Stimulated activated CD8-positive, alpha-beta memory T cell treated with anti-CD3 and anti-CD28 coated beads, Interleukin-2, amount 100 ng/mL, for 1 hour (primary cell): ENCODE measurements around the gene FBRS.
A peak's percentile ranks its signal among the peaks of the same experiment; 100 is the strongest.
"Not testable (repeated sequence)": the region's sequence is repeated elsewhere in the genome, so short reads cannot be mapped to it uniquely, and the experiment has no call there.

Experiments
- DNase-seq, 2 donors: peaks; one replicate each; pipeline ENCODE4 v3.0.0-alpha.2; 2020; ENCODE audit warnings: low read depth in 2 of 2

FBRS gene

DNA sequence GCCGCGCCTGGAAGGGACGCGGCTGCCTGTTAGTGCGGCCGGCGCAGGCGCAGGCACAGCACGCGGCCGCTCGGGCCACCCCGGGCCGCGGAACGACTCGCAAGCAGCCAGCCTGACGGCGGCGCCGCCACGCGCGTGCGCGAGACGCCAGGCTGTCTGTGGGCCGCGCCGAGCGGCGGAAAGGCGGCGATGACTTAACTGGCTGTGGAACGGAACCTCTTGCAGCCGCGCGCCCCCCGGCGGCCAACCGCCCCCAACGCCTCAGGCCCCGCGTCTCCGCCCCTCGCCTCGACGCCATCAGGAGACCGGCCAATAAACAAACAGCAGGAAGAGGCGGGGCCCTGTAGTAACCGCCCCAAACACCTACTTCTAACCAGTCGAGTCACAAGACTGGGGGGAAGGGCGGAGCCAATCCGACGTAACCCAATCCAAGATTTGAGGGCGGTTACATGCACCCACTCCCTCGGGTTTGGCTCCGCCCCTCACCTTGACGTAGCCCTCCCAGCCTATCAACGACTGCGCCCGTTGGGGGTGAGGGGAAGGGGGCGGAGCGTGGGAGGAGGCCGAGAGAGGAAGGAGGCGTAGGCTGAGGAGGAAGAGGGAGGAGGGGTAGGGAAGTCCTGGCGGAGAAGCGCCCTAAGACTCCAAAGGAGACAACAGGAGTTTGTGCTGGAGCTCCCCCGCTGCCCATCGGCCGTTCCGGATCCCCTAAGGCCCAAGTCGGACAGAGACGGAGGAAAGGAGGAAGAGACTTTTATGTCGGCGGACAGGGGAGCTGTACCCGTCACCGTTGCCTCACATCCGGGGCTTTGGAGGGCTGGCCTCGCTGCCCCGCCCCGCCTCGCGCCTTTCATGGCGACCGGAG lies at the start of gene FBRS:
TSS of gene FBRS (plus strand) at position 566 of the 865 bp plus-strand sequence. CDS start 1,088 bp downstream, outside the sequence.
- DNase-seq, result peak; percentile 99 to 100

DNA sequence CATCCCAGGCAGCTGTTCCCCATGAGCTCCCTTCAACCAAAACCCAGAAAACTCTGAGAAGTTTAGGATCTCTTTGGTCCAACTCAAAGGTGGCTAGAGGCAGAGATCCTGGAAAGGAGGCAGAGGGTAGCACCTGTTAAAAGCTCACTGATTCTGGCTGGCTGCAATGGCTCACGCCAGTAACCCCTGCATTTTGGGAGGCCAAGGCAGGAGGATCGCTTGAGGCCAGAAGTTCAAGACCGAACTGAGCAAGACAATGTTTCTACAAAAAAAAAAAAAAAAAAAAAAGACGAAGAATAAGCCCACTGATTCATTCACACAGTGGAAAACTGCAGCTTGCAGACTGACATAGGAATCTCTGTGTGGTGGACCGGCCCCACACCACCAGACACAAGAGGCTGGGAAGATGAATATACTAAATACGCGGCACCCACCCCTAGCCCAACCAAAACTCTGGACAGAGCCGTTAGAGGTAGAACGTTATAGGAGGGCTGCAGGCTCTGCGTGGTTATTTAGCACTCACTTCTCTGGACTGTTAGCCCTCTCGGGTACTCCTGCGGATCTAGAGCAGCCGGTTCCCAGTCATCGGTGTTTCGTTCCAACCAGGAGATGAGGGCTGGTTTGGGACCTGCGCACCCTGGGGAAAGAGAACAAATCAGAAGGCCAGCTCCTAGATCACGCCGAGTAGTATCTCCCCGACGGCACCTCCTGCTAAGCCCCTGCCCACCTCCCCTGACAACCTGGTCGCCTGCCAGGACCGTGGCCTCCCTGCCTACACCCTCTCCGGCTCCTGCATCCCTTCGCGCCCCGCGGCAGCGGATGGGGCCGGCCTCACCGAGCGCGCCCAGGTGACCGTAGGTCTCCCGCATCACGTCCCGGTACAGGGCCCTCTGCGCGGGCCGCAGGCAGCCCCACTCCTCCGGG lies 49.0 kb upstream of the FBRS start:
- DNase-seq, result peak; percentile 4 to 5

DNA sequence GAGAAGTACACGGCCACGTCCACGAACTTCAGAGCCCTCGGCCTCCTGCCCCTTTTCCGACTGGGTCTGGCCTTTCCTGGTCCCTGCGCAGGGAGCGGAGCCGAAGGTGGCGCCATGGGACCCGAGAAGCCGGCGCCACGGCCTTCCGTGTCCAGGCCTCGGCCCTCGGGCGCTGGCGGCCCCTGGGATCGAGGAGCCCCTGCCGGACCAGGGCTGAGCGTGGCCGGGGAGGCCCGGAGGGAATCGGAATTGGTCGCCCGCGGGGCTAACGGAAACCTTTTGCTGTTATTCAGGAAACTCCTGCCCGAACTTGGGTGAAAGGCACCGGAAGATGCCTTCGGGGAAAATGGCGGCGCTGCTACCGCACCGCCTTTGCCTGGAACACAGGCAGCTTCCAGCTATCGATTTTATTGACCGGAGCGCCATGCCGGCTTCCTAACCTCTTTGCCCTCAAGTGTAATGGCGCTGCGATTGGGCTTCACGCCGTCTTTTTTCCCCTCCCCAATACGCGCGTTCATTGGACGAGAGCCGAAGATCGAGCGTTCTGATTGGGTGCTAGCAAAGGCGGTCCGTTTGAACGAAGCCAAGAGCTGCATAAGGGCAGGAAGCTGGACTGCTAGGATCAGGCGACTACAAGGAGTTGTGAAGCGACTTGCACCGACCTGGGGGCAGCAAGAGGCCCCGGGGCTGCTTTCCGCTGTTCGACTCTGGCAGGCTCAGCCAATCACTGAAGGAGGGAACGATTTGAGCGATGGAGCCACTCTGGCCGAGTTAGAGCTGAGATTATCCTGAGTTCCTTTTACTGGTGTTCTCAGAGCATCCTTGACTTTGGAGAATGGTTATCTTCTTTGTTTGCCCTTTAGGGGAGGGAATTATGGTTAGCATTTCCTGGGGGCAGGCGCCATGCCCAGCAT lies 48.0 kb upstream of the FBRS start, which contains the start of gene ZNF689:
TSS of gene ZNF689 (minus strand) at position 464 of the 914 bp plus-strand sequence. CDS start at position 116, 348 bp downstream.
- peak; percentile 86 to 88 for DNase-seq

DNA sequence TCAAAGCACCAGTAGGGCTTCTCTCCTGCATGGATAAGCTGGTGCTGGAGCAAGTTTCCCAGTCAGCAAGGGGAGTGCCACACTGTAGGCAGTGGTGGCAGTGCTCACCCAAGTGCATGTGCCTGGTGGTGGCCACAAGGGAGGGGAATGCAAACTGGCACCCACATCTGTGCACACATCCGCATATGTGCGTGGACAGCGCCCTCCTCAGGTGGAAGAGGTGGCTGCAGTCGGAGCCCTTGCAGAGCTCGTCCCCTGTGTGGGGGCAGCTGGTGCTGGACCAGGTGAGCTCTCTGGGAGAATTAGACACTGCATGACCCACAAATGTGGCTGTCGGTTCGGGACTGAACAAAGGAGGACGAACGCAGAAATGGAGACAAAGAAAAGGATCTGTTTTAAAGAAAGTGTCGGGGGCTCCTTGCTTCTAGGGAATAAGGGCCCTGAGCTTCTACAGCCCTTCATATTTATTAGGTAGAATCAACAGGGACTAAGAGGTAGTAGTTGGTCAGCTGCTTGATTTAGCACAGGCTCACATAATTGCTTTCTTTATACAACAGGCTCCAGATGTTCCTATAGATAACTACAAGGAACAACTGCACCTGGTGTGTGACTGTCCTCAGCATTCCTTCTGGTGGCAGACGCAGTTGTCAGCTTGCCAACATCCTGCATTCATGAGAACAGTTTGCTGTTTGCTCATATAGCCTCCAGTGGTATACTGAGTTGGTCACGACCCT lies 42.7 kb upstream of the FBRS start:
- peak; percentile 31 to 35 for DNase-seq

DNA sequence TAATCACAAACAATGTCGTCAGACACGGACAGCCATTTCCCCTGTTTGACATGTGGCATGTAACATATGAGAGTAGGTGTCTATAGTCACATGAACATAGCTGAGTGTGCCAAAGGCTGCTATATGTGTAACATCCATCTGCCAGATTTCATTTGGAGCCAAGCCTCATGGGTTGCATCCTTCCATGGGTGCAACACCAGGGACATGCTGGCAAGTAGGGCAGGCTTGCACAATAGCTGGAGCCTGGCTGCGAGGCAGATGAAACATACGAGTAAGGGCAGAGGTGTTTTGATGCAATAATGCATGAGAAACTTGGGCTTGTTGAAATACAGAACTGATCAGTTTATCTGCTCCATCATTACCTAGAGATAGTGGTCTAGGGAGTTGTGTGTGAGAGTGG lies 39.0 kb upstream of the FBRS start:
- no peak for DNase-seq

DNA sequence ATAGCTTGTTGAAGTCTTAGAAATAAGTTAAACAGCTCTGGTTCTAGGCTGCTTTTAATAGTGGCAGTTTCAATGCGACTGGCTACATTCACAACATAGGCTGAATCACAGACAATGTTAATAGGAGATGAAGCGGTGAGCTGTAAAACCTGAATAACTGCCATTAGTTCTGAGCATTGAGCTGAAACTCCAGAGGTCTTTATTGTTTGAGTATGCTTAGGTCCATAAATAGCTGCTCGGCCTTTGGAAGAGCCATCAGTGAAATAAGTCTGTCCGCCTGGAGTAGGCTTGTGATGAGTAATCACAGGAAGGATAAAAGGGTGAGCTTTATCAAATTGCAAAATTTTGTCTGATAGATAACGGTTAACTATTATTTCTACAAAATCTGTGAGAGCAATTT lies 38.6 kb upstream of the FBRS start:
- no peak for DNase-seq

DNA sequence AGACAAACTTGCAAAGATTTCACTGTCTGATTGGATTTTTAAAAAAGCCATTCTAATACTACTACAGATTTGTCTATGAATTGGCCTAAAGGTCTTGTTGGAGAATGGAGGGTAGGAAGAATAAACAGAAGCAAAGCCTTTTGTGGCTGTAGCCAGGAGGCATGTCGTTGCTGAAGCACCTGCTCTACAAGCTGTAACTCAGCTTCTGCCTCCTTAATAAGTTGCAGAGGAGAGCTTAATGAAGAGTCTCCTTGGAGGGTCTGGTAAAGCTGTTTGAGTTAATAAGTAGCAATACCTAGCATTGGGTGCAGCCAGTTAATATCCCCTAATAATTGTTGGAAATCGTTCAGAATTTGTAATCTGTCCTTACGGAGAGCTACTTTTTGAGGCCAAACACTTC lies 38.1 kb upstream of the FBRS start:
- no peak for DNase-seq

DNA sequence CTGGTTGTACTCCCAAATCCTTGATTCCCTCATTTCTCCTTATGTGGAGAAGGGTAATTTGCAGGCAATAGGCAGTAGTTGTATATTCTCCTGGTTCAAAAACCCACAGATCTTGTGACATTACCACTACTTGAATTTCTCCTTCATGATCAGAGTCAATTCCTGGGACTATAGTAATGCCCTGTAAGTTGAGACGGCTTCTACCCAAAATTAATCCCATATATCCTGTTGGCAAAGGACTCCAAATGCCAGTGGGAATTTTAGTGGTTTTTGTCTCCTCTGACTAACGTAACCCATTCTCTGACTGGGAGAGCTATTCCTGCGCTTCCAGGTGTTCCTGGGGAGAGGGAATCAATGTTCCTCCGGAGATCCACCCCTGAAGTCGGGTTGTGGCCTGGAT lies 36.5 kb upstream of the FBRS start:
- no peak for DNase-seq

DNA sequence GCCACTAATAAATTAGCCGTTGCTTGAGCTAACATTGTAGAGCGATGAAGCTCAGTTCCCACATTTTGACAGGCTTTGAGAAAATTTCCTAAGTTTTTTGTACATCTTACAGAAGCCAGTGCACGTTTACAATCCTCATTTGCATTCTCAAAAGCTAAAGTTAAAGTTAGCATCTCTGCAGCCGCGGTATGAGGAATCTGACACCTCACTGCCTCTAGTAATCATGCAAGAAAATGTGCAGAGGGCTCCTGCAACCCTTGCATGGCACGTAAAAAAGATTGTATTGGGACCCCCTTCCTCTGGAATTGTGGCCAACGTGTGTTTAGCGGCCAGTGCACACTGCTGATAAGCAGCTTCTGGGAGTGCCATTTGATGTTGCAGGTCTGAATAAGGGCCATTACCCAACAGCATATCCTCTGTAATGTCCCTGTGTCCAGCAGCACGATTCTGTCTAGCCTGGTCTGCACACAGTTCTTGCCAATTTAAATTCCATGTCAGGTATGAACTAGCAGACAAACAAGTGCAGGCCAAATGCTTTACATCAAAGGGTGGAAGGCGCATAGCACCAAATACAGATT lies 35.7 kb upstream of the FBRS start:
- no peak for DNase-seq

DNA sequence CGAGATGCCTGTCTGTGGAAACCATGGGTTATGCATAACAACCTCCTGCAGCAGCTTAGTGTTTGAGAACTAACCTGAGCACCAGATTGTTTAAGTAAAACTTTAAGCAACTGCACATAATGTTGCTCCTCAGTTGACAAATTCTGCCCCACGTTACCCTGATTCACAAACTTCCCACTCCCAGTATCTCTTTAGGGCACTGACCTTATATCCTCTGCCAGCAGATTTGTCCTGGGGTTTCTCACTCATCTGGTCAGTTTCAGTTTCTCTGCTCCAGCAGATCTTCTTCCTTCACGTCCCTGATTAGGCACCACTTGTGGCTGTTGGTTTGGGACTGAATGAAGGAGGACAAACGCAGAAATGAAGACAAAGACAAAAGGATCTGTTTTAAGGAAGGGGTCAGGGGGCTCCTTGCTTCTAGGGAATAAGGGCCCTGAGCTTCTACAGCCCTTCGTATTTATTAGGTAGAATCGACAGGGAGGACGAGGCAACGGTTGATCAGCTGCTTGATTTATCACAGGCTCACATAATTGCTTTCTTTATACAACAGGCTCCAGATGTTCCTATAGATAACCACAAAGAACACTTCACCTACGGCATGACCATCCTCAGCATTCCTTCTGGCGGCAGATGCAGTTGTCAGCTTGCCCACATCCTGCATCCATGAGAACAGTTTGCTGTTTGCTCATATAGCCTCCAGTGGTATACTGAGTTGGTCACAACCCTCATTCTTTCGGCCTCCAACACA lies 34.5 kb upstream of the FBRS start:
- DNase-seq, result no peak

DNA sequence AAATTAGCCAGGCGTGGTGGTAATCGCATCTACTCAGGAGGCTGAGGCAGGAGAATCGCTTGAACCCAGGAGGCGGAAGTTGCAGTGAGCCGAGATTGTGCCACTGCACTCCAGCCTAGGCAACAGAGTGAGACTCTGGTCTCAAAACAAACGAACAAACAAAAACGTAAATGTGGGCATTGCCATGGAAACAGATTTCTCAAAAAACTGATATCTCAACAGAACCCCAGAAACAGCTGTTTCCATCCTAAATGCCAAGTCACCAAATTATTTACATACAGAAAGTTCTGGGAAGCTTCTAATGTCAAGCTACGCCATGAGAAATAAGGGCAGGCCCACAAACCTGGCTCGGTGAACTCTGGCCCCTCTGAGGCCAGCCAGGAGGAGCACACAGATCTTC lies 32.0 kb upstream of the FBRS start:
- no peak for DNase-seq

DNA sequence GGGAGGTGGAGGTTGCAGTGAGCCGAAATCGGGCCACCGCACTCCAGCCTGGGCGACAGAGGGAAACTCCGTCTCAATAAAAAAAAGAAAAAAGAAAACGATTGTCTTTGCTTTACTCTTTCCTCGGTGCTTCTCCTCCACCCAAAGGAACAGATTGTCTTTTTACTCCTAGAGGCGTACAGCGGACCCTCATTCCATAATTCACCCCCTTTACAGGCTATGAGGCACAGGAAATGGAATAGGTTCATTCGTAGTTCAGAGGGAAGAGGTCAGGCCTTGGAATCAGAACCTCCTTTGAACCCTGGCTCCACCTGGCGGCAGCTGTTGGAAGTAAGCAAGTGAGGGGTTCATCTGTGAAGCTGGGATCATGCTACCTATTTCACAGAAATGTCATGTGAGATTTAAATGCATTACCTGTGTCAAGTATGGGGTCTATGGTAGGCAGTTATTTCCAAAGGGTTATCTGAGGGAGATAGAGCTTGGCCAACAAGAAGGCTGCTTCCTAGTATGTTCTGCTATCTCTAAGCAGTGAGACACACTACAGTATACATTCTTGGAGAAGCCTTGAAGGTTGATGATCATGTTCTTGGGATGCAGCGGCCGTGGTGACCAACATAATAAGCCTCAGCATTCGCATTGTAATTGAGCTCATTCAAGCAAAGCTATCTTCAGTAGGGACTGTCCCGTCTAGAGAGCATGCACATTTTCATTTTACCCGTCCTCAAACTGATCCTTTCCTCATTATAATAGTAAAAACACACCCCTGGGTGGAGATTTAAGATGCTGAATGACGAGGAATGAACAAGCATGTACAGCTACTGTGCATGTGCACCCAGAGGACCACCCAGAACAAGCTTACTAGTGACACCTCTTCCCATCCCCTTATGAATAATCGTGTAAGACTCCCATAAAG lies 29.3 kb upstream of the FBRS start:
- peak; percentile 75 to 80 for DNase-seq

DNA sequence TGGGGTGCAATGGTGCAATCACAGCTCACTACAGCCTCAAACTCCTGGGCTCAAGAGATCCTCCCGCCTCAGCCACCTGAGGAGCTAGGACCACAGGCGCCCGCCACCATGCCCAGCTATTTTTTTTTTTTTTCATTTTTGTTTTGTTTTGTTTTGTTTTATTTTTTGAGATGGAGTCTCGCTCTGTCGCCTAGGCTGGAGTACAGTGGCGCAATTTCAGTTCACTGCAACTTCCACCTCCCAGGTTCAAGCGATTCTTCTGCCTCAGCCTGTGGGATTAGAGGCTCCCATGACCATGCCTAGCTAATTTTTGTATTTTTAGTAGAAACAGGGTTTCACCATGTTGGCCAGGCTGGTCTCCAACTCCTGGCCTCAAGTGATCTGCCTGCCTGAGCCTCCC lies 25.8 kb upstream of the FBRS start:
- not testable (repeated sequence) for DNase-seq

DNA sequence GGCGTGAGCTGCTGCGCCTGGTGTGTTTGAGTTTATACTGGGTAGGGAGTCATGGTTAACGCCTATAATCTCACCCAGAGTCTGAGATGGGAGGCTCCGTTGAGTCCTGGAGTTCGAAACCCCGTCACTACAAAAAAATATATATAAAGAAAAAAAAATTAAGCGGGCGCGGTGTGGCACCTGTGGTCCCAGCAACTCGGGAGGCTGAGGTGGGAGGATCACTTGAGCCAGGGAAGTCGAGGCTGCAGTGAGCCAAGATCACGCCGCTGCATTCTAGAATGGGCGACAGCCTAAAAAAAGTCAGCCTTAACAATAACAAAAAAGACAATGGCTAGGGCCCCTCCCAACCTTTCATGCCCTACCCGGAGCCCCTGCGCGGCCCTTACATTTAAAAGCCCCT lies 24.7 kb upstream of the FBRS start:
- no peak for DNase-seq

DNA sequence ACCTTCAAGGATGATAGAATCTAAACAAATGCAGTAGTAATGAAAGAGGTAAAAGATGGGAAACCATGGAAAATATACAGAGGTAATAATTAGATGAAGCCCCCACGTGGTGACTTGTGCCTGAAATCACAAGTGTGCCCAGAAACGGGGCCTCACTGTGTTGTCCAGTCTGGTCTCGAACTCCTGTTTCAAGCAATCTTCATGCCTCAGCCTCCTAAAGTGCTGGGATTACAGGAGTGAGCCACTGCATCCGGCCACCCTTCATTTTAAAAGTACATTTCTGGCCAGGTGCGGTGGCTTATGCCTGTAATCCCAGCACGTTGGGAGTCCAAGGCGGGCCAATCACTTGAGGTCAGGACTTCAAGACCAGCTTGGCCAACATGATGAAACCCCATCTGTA lies 21.6 kb upstream of the FBRS start:
- DNase-seq, result no peak

DNA sequence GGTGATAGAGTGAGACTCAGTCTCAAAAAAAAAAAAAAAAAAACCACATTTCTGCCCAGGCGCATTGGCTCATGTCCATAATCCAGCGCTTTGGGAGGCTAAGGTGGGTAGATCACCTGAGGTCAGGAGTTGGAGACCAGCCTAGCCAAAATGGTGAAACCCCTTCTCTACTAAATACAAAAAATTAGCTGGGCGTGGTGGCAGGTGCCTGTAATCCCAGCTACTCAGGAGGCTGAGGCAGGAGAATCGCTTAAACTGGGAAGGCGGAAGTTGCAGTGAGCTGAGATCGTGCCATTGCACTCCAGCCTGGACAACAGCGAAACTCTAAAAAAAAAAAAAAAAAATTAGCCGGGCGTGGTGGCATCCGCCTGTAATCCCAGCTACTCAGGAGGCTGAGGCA lies 21.1 kb upstream of the FBRS start:
- not testable (repeated sequence) for DNase-seq

DNA sequence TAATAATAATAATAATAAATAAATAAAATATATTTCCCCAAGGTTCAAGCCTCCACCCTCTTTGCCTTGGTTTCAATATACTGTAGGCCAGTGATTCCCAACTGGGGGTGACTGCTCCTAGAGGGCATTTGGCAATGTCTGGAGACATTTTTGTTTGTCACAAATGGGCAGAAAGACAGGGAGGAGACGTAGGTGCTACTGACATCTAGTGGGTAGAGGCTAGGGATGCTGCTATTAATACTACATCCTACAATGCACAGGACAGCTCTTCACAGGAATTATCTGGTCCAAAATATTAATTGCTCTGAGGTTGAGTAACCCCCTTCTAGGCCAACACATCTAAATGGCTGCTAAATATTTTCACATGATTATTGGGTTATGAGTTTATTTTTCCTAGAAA lies 20.3 kb upstream of the FBRS start:
- DNase-seq, result no peak

DNA sequence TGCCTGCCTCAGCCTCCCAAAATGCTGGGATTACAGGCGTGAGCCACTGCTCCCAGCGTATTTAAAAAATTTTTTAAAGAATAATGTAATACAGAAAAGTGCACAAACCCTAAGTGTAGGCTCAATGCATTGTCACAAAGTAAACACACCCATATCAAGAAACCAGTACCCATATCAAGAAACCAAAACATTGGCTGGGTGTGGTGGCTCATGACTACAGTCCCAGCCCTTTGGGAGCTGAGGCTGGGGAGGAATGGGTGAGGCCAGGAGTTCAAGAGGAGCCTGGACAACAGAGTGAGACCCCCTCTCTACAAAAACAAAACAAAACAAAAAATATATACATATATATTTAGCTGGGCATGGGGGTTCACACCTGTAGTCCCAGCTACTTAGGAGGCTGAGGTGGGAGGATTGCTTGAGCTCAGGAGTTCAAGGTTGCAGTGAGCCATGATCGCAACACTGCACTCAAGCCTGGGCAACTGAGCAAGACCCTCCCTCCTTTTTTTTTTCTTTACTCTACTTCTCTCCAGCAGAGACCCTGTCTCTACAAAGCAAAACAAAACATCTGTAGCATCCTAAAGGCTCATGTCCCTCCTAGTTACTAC lies 16.8 kb upstream of the FBRS start:
- no peak for DNase-seq
